HG03442 (cell line): Measurements from ENCODE around the gene ADAMTS14.
"Not testable (repeated sequence)": the region's sequence is repeated elsewhere in the genome, so short reads cannot be mapped to it uniquely, and the experiment has no call there.

Source experiments
- ATAC-seq: cut with Tn5 transposase; IDR thresholded peaks from one replicate; pipeline ENCODE4 v1.9.1; 2021; ENCODE audit warnings: mild to moderate bottlenecking, moderate library complexity; ENCODE audit not compliant: unreplicated experiment

ADAMTS14 gene

GRCh38 chr10:70652761-70653657 is 19.3 kb upstream of the ADAMTS14 start:
- ATAC-seq: no peak

- no peak for ATAC-seq
These were observed 17.0 kb upstream of the ADAMTS14 start for GRCh38 chr10:70655316-70655715.

GRCh38 chr10:70656489-70656888 is 15.8 kb upstream of the ADAMTS14 start:
- ATAC-seq: peak; percentile 91

GRCh38 chr10:70657041-70657440 is 15.3 kb upstream of the ADAMTS14 start:
- ATAC-seq: no peak

GRCh38 chr10:70658582-70659136 is 13.6 kb upstream of the ADAMTS14 start:
- ATAC-seq: no peak

GRCh38 chr10:70659306-70659705 is 13.0 kb upstream of the ADAMTS14 start:
- no peak for ATAC-seq

- no peak for ATAC-seq
These were observed 11.6 kb upstream of the ADAMTS14 start for GRCh38 chr10:70660722-70661121.

GRCh38 chr10:70661623-70662361 is 10.5 kb upstream of the ADAMTS14 start:
- ATAC-seq: no peak

GRCh38 chr10:70662362-70663220 is 9.7 kb upstream of the ADAMTS14 start:
- ATAC-seq: no peak

- ATAC-seq: not testable (repeated sequence)
These were observed 8.6 kb upstream of the ADAMTS14 start for GRCh38 chr10:70663458-70664409.

- ATAC-seq: no peak
These were observed 7.6 kb upstream of the ADAMTS14 start for GRCh38 chr10:70664702-70665195.

- no peak for ATAC-seq
These were observed 5.1 kb upstream of the ADAMTS14 start for GRCh38 chr10:70666960-70667798.

- ATAC-seq: not testable (repeated sequence)
These were observed 4.5 kb upstream of the ADAMTS14 start for GRCh38 chr10:70667818-70668217.

GRCh38 chr10:70668454-70668970 is 3.8 kb upstream of the ADAMTS14 start:
- ATAC-seq: no peak

GRCh38 chr10:70669015-70669414 is 3.3 kb upstream of the ADAMTS14 start:
- ATAC-seq: no peak

- no peak for ATAC-seq
These were observed 2.5 kb upstream of the ADAMTS14 start for GRCh38 chr10:70669732-70670317.

GRCh38 chr10:70671619-70672164 is 614 bp upstream of the ADAMTS14 start:
- ATAC-seq: no peak
